Left ventricle myocardium inferior (tissue), 1 donor: ENCODE results near the gene SMARCD3. TPM values are rescaled to one million over a fixed set of nuclear protein-coding genes. Genes with fewer than 3 reads are reported as not detected.

Experiments
- DNase-seq: peaks from one replicate; pipeline ENCODE4 v3.0.0-alpha.2; 2020
- H3K27ac ChIP-seq: fragments of 200-600 bp; replicated peaks from 2 replicates; pipeline ENCODE4 v1.8.0; 2021
- H3K27me3 ChIP-seq: fragments of 200-600 bp; 2 replicates; pipeline ENCODE4 v1.8.0; 2021; ENCODE audit warnings: low read depth
- H3K36me3 ChIP-seq: fragments of 200-600 bp; 2 replicates; pipeline ENCODE4 v1.8.0; 2021
- H3K4me1 ChIP-seq: fragments of 200-600 bp; 2 replicates; pipeline ENCODE4 v1.8.0; 2021
- H3K4me3 ChIP-seq: fragments of 200-600 bp; 2 replicates; pipeline ENCODE4 v1.8.0; 2021; ENCODE audit warnings: mild to moderate bottlenecking, moderate library complexity
- H3K9me3 ChIP-seq: fragments of 200-600 bp; replicated peaks from 2 replicates; pipeline ENCODE4 v1.8.0; 2021
- intact Hi-C: fragments of 100-400 bp; cut with micrococcal nuclease; formaldehyde crosslinking; loops from one replicate; pipeline ENCODE4 v1.11.0; 2022
- total RNA-seq: library from RNA; stranded (reverse); fragmentation: NEBNext Ultra II Directional; extraction: Animal tissue kit (Norgen Biotek cat#: 25700); gene quantifications from one replicate; pipeline ENCODE4 v1.2.1, GENCODE V29; 2021
- TF ChIP-seq, protein P1 (sequence below): fragments of 200-600 bp; IDR thresholded peaks from 2 replicates; pipeline ENCODE4 v1.8.0; 2021; ENCODE audit warnings: antibody characterized with exemption, mild to moderate bottlenecking, borderline replicate concordance
- donor health status: DM: no; HTN: yes; CAD: no; lungs with severe emphysema.

The SMARCD3 gene
- total RNA-seq, 1 donor from 2014 or later, result 104 TPM

DNA sequence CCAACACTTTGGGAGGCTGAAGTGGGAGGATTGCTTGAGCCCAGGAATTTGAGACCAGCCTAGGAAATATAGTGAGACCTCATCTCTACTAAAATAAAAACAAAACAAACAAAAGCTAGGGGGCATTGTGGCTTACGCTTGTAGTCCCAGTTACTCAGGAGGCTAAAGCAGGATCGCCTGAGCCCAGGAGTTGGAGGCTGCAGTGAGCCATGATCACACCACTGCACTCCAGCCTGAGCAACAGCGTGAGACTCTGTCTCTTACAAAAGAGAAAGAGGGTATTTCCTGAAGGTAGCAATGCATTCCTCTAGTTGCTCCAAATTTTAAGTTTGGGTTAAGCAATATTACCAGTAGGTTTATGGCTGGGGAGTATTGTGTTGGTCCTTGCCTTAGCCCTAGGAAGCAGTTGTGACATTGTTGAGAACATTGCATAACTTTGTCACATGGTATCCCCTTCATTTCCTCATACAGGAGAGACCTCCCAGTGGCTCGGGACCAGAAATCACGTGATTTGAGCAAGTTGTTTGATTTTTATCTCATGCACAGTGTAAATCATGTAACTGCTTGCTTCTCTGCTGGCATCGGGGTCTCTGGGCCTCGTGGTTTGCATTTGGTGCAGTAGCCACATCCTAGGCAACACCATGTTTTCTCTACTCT, 23.3 kb upstream of the SMARCD3 start:
- no peak for DNase-seq
- H3K4me1 ChIP-seq, result peaks cover 15% of the 10 kb centered on the region
- H3K4me3 ChIP-seq, result no peak overlapping the region
- intact Hi-C loops, result no loop called here
- no peaks in the 10 kb centered on the region for H3K9me3 ChIP-seq
- TF ChIP-seq, protein P1, sequence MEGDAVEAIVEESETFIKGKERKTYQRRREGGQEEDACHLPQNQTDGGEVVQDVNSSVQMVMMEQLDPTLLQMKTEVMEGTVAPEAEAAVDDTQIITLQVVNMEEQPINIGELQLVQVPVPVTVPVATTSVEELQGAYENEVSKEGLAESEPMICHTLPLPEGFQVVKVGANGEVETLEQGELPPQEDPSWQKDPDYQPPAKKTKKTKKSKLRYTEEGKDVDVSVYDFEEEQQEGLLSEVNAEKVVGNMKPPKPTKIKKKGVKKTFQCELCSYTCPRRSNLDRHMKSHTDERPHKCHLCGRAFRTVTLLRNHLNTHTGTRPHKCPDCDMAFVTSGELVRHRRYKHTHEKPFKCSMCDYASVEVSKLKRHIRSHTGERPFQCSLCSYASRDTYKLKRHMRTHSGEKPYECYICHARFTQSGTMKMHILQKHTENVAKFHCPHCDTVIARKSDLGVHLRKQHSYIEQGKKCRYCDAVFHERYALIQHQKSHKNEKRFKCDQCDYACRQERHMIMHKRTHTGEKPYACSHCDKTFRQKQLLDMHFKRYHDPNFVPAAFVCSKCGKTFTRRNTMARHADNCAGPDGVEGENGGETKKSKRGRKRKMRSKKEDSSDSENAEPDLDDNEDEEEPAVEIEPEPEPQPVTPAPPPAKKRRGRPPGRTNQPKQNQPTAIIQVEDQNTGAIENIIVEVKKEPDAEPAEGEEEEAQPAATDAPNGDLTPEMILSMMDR, result no peak
- peaks cover 8% of the 10 kb centered on the region for H3K27me3 ChIP-seq
- no peaks in the 10 kb centered on the region for H3K36me3 ChIP-seq
- no peak overlapping the region for H3K27ac ChIP-seq

- Histone ChIP-seq H3K4me3 (no peak overlapping the region), H3K27ac (no peak overlapping the region), H3K27me3 (peaks cover 14% of the 10 kb centered on the region), H3K4me1 (peaks cover 15% of the 10 kb centered on the region), H3K9me3 (no peaks in the 10 kb centered on the region), H3K36me3 (no peaks in the 10 kb centered on the region)
- TF ChIP-seq, protein P1, result no peak
- intact Hi-C loops, result no loop called here
- no peak for DNase-seq
These were observed 21.0 kb upstream of the SMARCD3 start for GRCh38 chr7:151269511-151269910.

DNA sequence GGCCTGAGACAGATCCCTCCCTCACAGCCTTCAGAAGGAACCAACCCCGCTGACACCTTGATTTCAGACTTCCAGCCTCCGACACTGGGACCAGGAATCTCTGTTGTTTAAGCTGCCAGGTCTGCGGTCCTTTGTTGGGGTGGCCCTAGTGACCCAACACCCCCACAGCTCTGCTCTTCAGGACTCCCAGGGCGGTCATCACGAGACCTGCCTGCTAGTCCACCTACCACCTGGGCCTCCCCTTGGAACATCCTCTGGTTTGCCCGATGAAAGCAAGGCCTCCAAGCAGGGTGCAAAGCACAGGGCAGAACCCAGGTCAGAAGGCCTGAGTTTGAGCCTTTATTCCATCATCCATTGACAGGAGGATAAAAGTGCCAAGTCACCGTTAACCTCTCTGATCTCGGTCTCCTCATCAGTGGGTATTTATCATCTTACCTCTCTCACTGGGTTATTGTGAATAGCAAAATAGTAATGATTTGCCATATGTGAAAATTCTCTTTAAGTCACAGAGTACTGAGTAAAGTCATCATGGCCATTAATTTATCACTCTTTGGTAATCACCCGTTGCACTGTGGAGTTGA, 16.9 kb upstream of the SMARCD3 start:
- Histone ChIP-seq H3K9me3 (no peaks in the 10 kb centered on the region), H3K4me3 (no peak overlapping the region), H3K27ac (no peak overlapping the region), H3K4me1 (peaks cover 9% of the 10 kb centered on the region), H3K36me3 (no peaks in the 10 kb centered on the region), H3K27me3 (peaks cover 45% of the 10 kb centered on the region)
- no peak for DNase-seq
- TF ChIP-seq, protein P1, result no peak
- intact Hi-C loops, result no loop called here

DNA sequence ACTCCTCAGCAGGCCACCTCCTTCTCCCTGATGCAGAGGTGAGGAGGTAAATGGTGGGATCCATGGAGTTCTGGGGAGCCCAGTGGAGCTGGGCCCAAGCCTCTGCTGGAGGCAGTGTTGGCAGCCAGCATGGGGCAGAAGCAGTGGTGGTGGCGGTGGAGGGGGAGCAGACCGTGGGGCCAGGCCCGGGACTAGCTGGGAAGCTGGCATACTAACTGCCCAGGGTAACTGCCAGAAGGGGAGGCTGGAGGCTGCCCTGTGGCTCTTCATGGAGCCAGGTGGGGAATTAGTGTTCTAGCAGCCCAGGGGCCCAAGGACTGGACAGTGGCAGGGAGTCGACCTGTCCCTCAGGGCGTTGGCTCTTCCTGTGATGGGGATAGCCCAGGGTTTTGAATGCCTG, 16.1 kb upstream of the SMARCD3 start:
- Histone ChIP-seq H3K9me3 (no peaks in the 10 kb centered on the region), H3K27me3 (peaks cover 52% of the 10 kb centered on the region), H3K4me3 (no peak overlapping the region), H3K36me3 (no peaks in the 10 kb centered on the region), H3K27ac (no peak overlapping the region), H3K4me1 (peaks cover 9% of the 10 kb centered on the region)
- TF ChIP-seq, protein P1, result no peak
- DNase-seq, result no peak
- intact Hi-C loops, result no loop called here

DNA sequence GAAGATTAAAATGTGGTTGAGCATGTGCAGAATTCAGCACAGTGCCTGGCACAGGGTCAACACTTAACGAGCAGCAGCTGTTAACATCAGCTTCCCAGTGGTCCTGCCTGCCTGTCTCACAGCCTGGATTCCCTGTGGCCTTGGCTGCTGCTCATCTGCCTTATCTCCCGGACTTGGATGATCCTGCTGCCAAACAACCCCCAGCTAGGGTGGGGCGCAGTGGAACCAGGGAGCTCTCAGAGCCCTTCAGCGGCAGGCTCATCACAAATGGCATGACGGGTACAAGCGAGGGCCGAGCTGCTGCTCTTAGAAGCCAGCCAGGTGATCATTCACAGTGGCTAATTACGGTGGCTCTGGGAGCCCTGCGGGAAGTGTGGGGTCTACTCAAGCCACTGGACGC, 13.0 kb upstream of the SMARCD3 start:
- Histone ChIP-seq H3K4me1 (peaks cover 9% of the 10 kb centered on the region), H3K27me3 (peaks cover 48% of the 10 kb centered on the region), H3K4me3 (no peak overlapping the region), H3K36me3 (no peaks in the 10 kb centered on the region), H3K27ac (no peak overlapping the region), H3K9me3 (no peaks in the 10 kb centered on the region)
- DNase-seq, result no peak
- TF ChIP-seq, protein P1, result no peak
- intact Hi-C loops, result no loop called here
